HFF-Myc (cell line): ENCODE data around the gene CARMIL1.

Source experiments
- DNase-seq: peaks from one replicate; pipeline ENCODE4 v3.0.0-alpha.2; 2011; ENCODE audit warnings: low read depth; ENCODE audit errors: extremely low read depth
- H3K4me3 ChIP-seq: replicated peaks from 2 replicates; pipeline ENCODE4 v1.5.1; 2011; ENCODE audit warnings: low read depth, mild to moderate bottlenecking, control low read depth, low read length
- TF ChIP-seq, protein P1 (sequence below): IDR thresholded peaks from 2 replicates; pipeline ENCODE4 v1.5.1; 2012; ENCODE audit warnings: mild to moderate bottlenecking, low read depth, low read length, control low read depth; ENCODE audit errors: missing control alignments

Gene CARMIL1

DNA sequence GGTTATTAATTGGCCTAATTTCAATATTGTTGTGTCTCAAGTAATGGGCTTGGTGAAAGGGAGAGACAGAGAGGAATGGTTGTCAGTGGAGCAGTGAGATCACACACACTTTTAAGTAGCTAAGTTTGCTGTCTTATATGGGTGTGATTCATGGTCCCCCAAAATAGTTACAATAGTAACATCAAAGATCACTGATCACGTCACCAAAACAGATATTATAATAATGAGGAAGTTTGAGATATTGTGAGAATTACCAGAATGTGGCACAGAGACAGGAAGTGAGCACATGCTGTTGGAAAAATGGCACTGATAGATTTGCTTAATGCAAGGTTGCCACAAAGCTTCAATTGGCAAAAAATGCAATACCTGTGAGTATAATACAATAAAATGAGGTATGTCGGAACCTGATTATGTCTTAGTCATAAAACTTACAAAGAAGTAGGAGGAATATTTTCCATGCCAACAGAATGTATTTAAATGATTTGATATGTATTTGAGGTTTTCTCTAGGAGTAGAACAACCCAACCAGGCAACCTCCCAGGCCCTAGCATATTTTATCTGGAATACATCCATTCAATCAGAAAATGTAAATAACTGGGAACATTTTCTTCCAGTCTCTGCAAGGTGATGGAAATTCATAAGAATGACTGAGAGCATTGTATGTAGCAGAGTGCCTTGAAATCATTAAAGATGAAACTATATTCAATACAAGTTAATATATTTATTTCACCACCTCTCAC lies 167.8 kb downstream of the CARMIL1 start:
- no peak overlapping the region for H3K4me3 ChIP-seq
- TF ChIP-seq, protein P1, sequence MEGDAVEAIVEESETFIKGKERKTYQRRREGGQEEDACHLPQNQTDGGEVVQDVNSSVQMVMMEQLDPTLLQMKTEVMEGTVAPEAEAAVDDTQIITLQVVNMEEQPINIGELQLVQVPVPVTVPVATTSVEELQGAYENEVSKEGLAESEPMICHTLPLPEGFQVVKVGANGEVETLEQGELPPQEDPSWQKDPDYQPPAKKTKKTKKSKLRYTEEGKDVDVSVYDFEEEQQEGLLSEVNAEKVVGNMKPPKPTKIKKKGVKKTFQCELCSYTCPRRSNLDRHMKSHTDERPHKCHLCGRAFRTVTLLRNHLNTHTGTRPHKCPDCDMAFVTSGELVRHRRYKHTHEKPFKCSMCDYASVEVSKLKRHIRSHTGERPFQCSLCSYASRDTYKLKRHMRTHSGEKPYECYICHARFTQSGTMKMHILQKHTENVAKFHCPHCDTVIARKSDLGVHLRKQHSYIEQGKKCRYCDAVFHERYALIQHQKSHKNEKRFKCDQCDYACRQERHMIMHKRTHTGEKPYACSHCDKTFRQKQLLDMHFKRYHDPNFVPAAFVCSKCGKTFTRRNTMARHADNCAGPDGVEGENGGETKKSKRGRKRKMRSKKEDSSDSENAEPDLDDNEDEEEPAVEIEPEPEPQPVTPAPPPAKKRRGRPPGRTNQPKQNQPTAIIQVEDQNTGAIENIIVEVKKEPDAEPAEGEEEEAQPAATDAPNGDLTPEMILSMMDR = no peak
- no peak for DNase-seq

DNA sequence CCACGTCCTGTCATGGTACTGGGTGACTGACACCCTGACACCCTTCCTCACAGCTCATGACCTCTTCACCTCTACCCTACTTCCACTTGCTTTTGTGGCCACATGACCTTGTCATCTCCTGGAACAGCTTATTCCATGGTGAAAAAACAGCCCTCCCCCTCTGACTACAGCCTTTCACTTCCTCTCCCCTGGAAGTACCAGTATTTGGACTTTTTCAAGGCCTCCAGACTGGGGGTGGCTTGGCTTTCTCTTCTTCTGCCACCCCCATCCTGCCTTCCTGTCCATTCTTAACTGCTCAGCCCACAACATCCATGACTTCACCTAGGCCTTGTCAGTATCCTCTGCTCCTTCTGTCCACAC lies 168.4 kb downstream of the CARMIL1 start:
- DNase-seq = no peak
- no peak overlapping the region for H3K4me3 ChIP-seq
- TF ChIP-seq, protein P1 = no peak

DNA sequence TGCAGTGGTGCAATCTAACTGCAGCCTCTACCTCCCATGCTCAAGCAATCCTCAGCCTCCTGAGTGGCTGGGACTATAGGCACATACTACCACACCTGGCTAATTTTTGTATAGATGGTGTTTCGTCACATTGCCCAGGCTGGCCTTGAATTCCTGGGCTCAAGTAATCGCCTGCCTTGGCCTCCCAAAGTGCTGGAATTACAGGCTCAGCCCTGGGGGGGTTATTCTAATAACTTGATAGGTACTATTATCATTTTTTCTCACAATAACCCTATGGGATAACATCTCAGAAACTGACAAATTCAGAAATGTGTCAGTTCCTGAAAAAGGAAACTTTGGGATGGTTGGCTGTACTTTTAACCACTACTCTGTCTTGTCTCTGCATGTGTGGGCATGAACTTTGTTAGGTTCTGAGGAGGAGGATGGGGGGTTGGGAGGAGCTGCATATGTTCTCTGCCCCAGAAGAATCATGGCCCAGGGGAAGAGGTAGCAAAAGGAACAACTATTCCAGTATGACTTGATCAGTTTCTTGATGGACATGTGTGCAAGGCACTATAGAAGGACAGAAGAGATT lies 169.9 kb downstream of the CARMIL1 start:
- TF ChIP-seq, protein P1 = no peak
- H3K4me3 ChIP-seq = no peak overlapping the region
- no peak for DNase-seq

DNA sequence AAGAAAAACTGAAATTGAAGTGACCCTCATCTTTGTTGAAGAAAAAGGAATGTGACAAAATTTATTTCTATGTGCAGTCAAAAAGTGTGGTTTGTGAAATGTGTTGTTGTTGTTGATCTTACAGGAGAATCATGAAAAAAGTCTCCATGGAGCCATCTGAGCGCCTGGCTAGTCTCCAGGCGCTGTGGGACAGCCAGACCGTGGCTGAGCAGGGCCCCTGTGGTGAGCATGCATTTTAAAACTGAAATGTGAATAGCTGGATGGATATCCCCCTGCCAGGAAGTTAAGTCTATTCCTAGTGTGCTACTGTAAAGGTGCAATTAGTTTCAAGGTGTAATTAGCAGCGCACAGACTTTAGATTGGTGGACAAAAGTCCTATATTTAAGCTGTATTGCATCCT lies 170.6 kb downstream of the CARMIL1 start:
- TF ChIP-seq, protein P1 = no peak
- H3K4me3 ChIP-seq = no peak overlapping the region
- no peak for DNase-seq

DNA sequence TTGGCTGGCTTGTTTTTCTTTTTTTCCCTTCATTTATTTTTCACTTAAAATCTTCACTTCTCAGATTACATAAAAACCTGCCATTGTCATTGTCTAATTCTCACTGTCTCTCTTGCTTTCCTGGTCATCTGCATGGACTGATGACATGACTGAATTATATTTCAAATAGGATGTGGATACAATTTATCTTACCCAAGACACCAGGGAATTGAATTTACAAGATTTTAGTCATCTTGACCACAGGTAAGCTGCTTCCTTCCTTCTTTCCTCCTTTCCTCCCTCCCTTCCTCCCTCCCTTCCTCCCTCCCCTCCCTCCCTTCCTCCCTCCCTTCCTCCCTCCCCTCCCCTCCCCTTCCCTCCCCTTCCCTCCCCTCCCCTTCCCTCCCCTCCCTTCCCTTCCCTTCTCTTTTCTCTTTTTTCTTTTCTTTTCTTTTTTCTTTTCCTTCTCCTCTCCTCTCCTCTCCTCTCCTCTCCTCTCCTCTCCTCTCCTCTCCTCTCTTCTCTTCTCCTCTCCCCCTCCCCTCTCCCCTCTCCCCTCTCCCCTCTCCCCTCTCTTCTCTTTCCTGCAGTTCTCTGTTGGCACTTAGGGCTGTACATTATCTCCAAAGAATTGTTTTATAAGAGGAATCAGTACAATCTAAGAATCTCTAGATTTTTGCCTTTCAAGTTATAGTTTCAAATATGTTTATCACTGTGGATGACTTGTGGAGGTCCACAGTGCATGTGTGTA lies 171.5 kb downstream of the CARMIL1 start:
- TF ChIP-seq, protein P1 = no peak
- no peak overlapping the region for H3K4me3 ChIP-seq
- no peak for DNase-seq

DNA sequence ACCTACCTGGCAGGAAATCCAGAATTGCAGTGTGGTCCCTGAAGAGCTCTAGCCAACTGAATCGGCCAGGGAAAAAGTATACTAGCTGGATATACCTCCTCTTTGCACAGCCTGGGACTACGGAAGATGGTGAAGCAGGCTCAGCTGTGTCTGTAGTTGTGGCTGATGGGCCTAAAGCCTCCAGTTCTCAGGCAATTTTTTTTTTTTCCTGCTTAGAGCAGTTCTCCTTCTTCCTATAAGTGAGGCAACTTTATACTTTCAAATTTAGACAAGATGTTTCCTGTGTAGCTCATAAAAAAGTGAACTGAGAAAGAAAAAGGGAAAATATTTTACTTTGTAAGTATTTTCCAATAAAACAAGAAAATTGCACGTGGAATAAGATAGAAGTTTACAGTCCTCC lies 172.9 kb downstream of the CARMIL1 start:
- TF ChIP-seq, protein P1 = no peak
- no peak for DNase-seq
- no peak overlapping the region for H3K4me3 ChIP-seq
